ENCODE data around the gene PPP1R13L. TPM values are rescaled to one million over a fixed set of nuclear protein-coding genes. Genes with fewer than 3 reads are reported as not detected.

PPP1R13L gene, protein sequence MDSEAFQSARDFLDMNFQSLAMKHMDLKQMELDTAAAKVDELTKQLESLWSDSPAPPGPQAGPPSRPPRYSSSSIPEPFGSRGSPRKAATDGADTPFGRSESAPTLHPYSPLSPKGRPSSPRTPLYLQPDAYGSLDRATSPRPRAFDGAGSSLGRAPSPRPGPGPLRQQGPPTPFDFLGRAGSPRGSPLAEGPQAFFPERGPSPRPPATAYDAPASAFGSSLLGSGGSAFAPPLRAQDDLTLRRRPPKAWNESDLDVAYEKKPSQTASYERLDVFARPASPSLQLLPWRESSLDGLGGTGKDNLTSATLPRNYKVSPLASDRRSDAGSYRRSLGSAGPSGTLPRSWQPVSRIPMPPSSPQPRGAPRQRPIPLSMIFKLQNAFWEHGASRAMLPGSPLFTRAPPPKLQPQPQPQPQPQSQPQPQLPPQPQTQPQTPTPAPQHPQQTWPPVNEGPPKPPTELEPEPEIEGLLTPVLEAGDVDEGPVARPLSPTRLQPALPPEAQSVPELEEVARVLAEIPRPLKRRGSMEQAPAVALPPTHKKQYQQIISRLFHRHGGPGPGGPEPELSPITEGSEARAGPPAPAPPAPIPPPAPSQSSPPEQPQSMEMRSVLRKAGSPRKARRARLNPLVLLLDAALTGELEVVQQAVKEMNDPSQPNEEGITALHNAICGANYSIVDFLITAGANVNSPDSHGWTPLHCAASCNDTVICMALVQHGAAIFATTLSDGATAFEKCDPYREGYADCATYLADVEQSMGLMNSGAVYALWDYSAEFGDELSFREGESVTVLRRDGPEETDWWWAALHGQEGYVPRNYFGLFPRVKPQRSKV
- total RNA-seq (2014; rRNA removed; shearing (Covaris generic)), result 19.9 and 27.8 TPM in 2 replicates

DNA sequence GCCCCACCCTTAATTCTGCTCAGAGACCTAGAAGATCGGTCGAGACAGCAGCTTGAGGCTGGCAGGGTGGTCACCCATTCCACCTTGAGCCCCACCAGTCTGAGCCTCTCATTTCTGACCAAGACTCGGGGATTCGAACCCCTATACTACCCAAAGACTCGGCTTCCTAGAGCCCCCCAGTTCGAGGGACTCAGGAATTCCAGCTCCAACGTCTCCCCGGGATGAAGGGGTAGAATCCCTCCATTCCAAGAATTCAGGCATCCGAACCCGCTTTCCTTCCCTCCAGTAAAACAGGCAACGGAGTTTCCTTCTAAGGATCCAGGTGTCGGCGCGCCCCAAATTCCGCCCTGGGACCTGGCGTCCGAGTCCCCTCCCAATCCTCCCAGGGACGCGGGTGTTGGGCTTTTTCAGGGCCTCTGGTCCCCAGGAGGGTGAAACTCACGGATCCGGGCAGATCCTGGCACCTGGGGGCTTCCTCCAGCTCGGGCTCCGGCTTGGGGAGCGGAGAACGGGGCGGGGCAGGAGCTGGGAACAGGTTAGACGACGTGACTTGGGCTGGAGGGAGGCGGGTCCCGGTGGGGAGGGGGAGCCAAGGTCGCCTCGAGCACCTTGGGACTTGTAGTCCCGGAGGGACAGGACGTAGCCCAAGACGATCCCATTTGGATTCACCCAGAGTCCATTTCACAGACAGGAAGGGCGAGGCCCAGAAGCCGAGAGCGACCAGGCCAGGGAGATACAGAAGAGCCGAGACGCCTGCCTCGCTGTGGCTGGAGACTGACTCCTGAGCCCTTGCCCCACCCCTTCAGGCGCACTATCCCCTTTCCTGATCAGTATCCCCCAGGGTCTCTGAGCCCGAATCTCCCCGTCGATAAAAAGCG, at the start of gene PPP1R13L:
TSS of gene PPP1R13L (minus strand) at position 513 of the 878 bp plus-strand sequence. CDS start 6,751 bp downstream, outside the sequence.
- peak; percentile 82 for DNase-seq (ENCODE audit: low spot score)

- DNase-seq (ENCODE audit: low spot score), result no peak
Measured at GRCh38 chr19:45451850-45452387, 47.0 kb upstream of the PPP1R13L start.

DNA sequence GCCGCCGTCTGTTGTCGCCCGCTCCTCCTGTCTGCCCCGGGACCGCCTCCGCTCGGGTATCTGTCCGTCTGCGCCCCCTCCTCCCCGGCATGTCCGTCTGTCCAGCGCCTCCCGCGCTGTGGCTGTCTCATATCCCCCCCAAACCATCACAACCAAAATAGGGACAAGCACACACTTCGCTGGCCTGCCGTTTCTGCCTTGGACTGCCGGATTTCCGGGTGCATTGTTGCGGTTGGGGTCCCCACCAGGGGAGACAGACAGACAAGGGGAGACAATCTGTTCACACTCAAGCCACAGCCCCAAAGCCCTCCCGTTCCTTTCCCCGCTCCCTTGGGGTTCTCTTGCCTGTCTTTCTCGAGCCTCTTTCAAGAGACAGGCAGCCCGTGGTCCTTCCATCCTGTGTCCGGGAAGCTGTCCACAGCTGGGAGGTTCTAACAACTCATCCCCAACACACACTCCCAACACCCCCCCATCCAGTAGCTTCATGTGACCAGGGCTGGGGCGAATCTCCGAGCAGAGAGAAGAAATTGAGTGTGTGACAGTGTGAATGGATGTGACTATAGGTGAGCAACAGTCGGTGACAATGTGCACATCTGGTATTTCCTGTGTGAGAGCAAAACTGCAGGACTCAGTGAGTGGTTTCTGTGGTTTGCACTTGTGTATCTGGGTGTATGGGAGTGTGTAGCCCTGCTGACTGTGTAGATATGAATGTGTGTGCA, 46.4 kb upstream of the PPP1R13L start:
- no peak for DNase-seq (ENCODE audit: low spot score)

GRCh38 chr19:45450012-45450333, 45.1 kb upstream of the PPP1R13L start:
- DNase-seq (ENCODE audit: low spot score), result no peak

GRCh38 chr19:45448887-45449299, 44.0 kb upstream of the PPP1R13L start:
- no peak for DNase-seq (ENCODE audit: low spot score)

DNA sequence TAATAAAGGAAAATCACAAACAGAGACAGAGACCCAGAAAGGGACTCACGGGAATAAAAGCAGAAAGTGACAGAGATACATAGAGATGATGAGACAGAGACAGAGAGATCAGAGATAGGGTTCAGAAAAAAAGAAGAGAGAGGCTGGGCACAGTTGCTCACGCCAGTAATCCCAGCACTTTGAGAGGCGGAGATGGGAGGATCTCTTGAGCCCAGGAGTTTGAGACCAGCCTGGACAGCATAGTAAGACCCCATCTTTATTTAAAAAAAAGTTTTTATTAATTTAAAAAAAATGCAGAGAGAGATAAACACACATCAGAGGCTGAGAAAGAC, 43.5 kb upstream of the PPP1R13L start:
- no peak for DNase-seq (ENCODE audit: low spot score)

- DNase-seq (ENCODE audit: low spot score), result no peak
Measured at GRCh38 chr19:45446944-45447343, 42.1 kb upstream of the PPP1R13L start.

DNA sequence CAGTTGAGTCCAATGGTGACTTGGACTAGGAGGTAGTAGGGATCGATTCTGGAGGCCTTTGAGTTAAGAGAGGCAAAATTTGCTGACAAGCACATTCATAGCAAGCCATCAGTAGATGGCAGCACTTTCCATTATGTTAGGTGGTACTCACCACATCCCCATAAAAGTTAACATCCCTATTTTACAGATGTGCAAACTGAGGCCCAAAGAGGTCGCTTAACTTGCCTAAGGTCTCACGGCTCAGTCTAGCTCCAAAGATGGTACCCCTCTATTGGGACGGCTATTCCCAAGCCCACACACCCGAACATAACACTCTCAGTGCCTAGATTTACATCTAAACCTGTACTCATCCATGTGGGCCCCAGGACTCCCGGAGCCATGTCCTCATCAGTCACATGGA, 41.4 kb upstream of the PPP1R13L start:
- peak; percentile 31 for DNase-seq (ENCODE audit: low spot score)

DNA sequence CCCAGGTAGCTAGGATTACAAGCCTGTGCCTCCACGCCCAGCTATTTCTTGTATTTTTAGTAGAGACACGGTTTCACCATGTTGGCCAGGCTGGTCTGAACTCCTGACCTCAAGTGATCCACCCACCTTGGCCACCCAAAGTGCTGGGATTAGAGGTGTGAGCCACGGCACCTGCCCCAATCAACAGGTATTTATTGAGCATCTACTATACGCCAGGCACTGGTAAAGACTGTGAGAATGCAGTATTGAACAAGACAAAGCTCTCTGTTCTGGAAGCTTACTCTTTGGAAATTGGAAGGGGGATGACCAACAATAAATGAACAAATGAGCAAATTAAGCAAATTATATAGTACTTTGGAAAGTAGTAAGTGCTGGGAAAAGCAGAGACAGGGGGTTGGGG, 40.3 kb upstream of the PPP1R13L start:
- DNase-seq (ENCODE audit: low spot score), result no peak

GRCh38 chr19:45444318-45445041, 39.6 kb upstream of the PPP1R13L start:
- DNase-seq (ENCODE audit: low spot score), result peak; percentile 33

DNA sequence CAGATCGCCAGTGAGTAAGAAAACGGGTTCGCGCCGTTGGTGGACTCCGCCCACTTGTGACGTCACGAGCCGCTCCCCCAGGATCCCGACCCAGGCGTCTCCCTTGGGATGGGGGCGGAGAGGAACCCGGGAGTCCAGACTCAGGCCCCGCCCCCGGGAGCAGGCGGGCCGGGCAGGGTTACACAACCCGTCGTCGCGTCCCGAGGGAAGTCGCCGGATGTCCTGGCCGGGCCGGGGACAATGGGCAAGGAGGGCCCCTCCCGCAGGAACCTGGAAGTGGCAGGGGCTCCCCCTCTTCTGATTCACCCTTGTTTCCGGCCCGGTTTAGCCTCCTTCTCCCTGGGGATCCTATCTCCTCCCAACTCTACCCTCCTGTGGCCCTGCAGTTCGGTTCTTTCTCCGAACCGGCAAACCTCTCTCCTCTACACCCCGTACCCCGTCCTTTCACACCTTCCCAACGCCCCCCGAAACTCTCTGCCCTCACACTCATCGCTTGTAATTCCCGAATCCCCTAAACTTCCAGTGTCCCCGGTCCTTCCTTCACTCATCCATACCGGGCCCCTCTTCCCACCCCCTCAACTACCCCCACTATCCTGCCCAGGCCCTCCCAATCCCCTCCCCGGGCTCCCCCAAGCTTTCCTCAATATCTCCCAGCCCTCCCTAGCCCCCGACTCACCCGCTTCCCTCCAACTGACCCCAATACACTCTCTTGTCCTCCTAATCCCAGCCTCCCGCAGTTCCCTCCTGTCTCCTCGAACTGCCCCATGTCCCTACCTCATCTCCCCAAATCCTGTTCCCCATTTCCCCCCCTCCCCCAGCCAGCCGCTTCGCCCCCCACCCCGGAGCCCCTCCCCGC, 38.8 kb upstream of the PPP1R13L start:
- peak; percentile 80 for DNase-seq (ENCODE audit: low spot score)

DNA sequence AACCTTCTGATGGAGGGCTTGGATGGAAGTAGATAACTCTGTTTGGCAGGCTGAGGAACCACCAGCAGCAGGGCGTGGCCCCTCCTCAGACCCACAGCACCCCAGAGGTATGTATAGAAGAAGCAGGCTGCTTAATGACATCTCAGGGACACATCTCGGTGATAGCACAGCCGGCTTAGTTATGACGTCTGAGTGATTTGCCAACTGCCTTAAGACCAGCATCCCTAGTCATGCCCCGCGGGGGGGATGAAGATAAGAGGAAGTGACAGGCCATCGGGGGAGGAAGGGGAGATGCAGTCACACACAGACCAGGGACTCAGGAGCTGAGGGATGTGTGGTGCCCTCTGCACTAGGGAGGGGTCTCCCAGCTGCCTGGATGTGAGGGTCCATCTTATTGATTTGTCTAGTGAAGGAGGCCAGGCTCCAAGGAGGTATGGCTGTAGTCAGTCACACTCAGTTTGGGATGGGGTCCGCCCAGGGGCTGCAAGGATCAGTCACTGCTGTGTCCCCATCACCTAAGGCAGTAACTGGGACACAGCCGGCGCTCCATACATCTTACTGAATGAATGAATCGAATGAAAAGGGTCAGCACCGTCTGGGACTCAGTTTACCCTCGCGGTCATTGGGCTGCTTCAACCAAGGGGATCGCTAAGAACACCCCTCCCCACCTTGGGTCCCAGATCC, 38.1 kb upstream of the PPP1R13L start:
- DNase-seq (ENCODE audit: low spot score), result peak; percentile 68

GRCh38 chr19:45442408-45442777, 37.5 kb upstream of the PPP1R13L start:
- DNase-seq (ENCODE audit: low spot score), result no peak

GRCh38 chr19:45440873-45441654, 36.2 kb upstream of the PPP1R13L start:
- no peak for DNase-seq (ENCODE audit: low spot score)

GRCh38 chr19:45440259-45440638, 35.4 kb upstream of the PPP1R13L start:
- no peak for DNase-seq (ENCODE audit: low spot score)

- peak; percentile 58 for DNase-seq (ENCODE audit: low spot score)
Measured at GRCh38 chr19:45439569-45440258, 34.8 kb upstream of the PPP1R13L start.

DNA sequence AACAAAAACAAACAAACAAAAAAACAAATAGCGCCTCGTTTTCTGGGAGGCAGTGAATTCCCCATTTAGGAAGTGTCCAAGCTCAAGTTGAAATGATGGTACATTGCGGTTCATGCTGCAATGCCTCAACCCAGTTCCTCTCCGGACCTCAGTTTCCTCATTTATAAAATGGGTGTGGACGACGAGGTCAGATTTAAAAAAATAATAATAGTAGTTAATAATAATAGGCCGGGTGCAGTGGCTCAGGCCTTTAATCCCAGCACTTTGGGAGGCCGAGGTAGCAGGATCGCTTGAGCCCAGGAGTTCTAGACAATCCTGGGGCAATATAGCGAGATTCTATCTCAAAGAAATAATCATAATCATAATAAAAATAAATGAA, 34.3 kb upstream of the PPP1R13L start:
- DNase-seq (ENCODE audit: low spot score), result no peak

DNA sequence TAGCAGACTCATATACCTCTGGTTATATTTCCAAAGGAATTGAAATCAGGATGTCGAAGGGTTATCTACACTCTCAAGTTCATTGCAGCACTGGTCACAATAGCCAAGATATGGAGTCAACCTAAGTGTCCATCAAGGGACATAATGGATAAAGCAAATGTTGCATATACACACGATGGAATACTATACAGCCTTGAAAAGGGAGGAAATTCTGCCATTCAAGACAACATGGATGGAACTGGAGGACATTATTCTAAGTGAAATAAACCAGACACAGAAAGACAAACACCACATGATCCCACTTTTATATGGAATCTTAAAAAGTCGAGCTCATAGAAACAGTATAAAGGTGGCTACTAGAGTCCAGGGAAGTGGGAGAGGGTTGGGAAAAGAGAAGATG, 32.5 kb upstream of the PPP1R13L start:
- no peak for DNase-seq (ENCODE audit: low spot score)
